Stimulated activated CD8-positive, alpha-beta memory T cell treated with anti-CD3 and anti-CD28 coated beads, Interleukin-15, amount 100 ng/mL, for 48 hours (primary cell): Measurements from ENCODE around the gene PPM1H.

Source experiments
- DNase-seq, 2 donors: peaks; one replicate each; pipeline ENCODE4 v3.0.0-alpha.2; 2020; ENCODE audit warnings: low read depth in 2 of 2

Gene PPM1H

GRCh38 chr12:62653740-62654139 lies 281.2 kb downstream of the PPM1H start:
- DNase-seq: no peak

- no peak for DNase-seq
Measured at GRCh38 chr12:62653304-62653703, 281.6 kb downstream of the PPM1H start.

- no peak for DNase-seq
Measured at GRCh38 chr12:62651138-62651537, 283.8 kb downstream of the PPM1H start.

GRCh38 chr12:62649412-62650138 lies 285.4 kb downstream of the PPM1H start:
- DNase-seq: no peak

- DNase-seq: no peak
Measured at GRCh38 chr12:62647586-62647985, 287.4 kb downstream of the PPM1H start.

GRCh38 chr12:62646566-62646965 lies 288.4 kb downstream of the PPM1H start:
- DNase-seq: no peak

- no peak for DNase-seq
Measured at GRCh38 chr12:62643486-62643885, 291.5 kb downstream of the PPM1H start.

GRCh38 chr12:62642486-62642885 lies 292.5 kb downstream of the PPM1H start:
- DNase-seq: no peak

- peak in 1 of 2 donors; percentile 31 for DNase-seq
Measured at GRCh38 chr12:62640910-62641448, 294.0 kb downstream of the PPM1H start.

GRCh38 chr12:62637679-62638078 lies 297.3 kb downstream of the PPM1H start:
- no peak for DNase-seq

- no peak for DNase-seq
Measured at GRCh38 chr12:62635649-62636048, 299.3 kb downstream of the PPM1H start.

- no peak for DNase-seq
Measured at GRCh38 chr12:62632411-62632918, 302.5 kb downstream of the PPM1H start.

GRCh38 chr12:62631471-62632410 lies 303.2 kb downstream of the PPM1H start:
- no peak for DNase-seq

GRCh38 chr12:62629971-62630739 lies 304.8 kb downstream of the PPM1H start:
- DNase-seq: no peak

- no peak for DNase-seq
Measured at GRCh38 chr12:62629413-62629812, 305.5 kb downstream of the PPM1H start.

GRCh38 chr12:62627181-62627580 lies 307.8 kb downstream of the PPM1H start:
- no peak for DNase-seq

- DNase-seq: no peak
Measured at GRCh38 chr12:62625228-62625627, 309.7 kb downstream of the PPM1H start.

- DNase-seq: no peak
Measured at GRCh38 chr12:62622177-62622576, 312.8 kb downstream of the PPM1H start.

GRCh38 chr12:62621101-62621638 lies 313.8 kb downstream of the PPM1H start:
- no peak for DNase-seq

- no peak for DNase-seq
Measured at GRCh38 chr12:62618930-62619329, 316.0 kb downstream of the PPM1H start.

GRCh38 chr12:62618319-62618718 lies 316.6 kb downstream of the PPM1H start:
- no peak for DNase-seq
